Neural crest cell (in vitro differentiated cells): ENCODE data around the gene PNPLA6. TPM values are rescaled to one million over a fixed set of nuclear protein-coding genes. Genes with fewer than 3 reads are reported as not detected.

Source experiments
- DNase-seq: peaks from one replicate; pipeline ENCODE4 v3.0.0; 2021; ENCODE audit warnings: low read depth, mixed read lengths, low spot score
- H3K27ac Mint-ChIP-seq: one replicate; pipeline ENCODE4 v1.8.0; 2021; ENCODE audit warnings: mild to moderate bottlenecking, mixed read lengths; ENCODE audit not compliant: unreplicated experiment
- H3K27me3 Mint-ChIP-seq: 2 replicates; pipeline ENCODE4 v1.8.0; 2021; ENCODE audit warnings: low read depth, mild to moderate bottlenecking, mixed read lengths
- H3K36me3 Mint-ChIP-seq: 2 replicates; pipeline ENCODE4 v1.8.0; 2021; ENCODE audit warnings: low read depth, mild to moderate bottlenecking, mixed read lengths
- H3K4me1 Mint-ChIP-seq: 2 replicates; pipeline ENCODE4 v1.8.0; 2021; ENCODE audit warnings: mixed read lengths
- H3K4me3 Mint-ChIP-seq: one replicate; pipeline ENCODE4 v1.8.0; 2021; ENCODE audit warnings: mild to moderate bottlenecking, mixed read lengths
- H3K9me3 Mint-ChIP-seq: 2 replicates; pipeline ENCODE4 v1.8.0; 2021; ENCODE audit warnings: mixed read lengths
- CTCF ChIP-seq: fragments of 200-600 bp; sonication (generic); conservative IDR thresholded peaks from 2 replicates; pipeline ENCODE4 v1.5.0; 2021; ENCODE audit warnings: antibody characterized with exemption, mild to moderate bottlenecking
- total RNA-seq: library from RNA; stranded (reverse); gene quantifications from 2 replicates; pipeline ENCODE4 v1.2.1, GENCODE V29; 2021

The PNPLA6 gene
- total RNA-seq, 1 donor from 2014 or later, result 72.1 TPM

- TF ChIP-seq CTCF, result no peak
- Mint-ChIP-seq H3K27me3 (no peaks in the 10 kb centered on the region), H3K9me3 (no peaks in the 10 kb centered on the region), H3K27ac (no peak overlapping the region), H3K4me3 (peak overlapping the region; percentile 31), H3K4me1 (no peaks in the 10 kb centered on the region), H3K36me3 (peaks cover 3% of the 10 kb centered on the region)
- DNase-seq, result no peak
Measured at GRCh38 chr19:7541828-7542443, 6.4 kb downstream of the PNPLA6 start.

GRCh38 chr19:7542556-7543348, 7.2 kb downstream of the PNPLA6 start:
- Mint-ChIP-seq H3K36me3 (peaks cover 3% of the 10 kb centered on the region), H3K4me3 (no peak overlapping the region), H3K9me3 (no peaks in the 10 kb centered on the region), H3K27ac (no peak overlapping the region), H3K4me1 (no peaks in the 10 kb centered on the region), H3K27me3 (no peaks in the 10 kb centered on the region)
- no peak for DNase-seq
- TF ChIP-seq CTCF, result no peak

GRCh38 chr19:7544626-7545025, 9.1 kb downstream of the PNPLA6 start:
- H3K4me1 Mint-ChIP-seq, result no peaks in the 10 kb centered on the region
- no peaks in the 10 kb centered on the region for H3K9me3 Mint-ChIP-seq
- H3K4me3 Mint-ChIP-seq, result no peak overlapping the region
- no peaks in the 10 kb centered on the region for H3K27me3 Mint-ChIP-seq
- H3K27ac Mint-ChIP-seq, result no peak overlapping the region
- no peak for TF ChIP-seq CTCF
- no peak for DNase-seq
- peaks cover 3% of the 10 kb centered on the region for H3K36me3 Mint-ChIP-seq

GRCh38 chr19:7545300-7545699, 9.8 kb downstream of the PNPLA6 start:
- Mint-ChIP-seq H3K4me1 (no peaks in the 10 kb centered on the region), H3K36me3 (peaks cover 1% of the 10 kb centered on the region), H3K9me3 (no peaks in the 10 kb centered on the region), H3K27ac (no peak overlapping the region), H3K27me3 (no peaks in the 10 kb centered on the region), H3K4me3 (no peak overlapping the region)
- TF ChIP-seq CTCF, result no peak
- DNase-seq, result no peak

- no peak for DNase-seq
- Mint-ChIP-seq H3K27me3 (no peaks in the 10 kb centered on the region), H3K9me3 (no peaks in the 10 kb centered on the region), H3K27ac (no peak overlapping the region), H3K4me1 (no peaks in the 10 kb centered on the region), H3K36me3 (no peaks in the 10 kb centered on the region), H3K4me3 (no peak overlapping the region)
- no peak for TF ChIP-seq CTCF
Measured at GRCh38 chr19:7545904-7546303, 10.4 kb downstream of the PNPLA6 start.
